GM12892 (cell line): Measurements from ENCODE around the gene TMCC3. TPM values are rescaled to one million over a fixed set of nuclear protein-coding genes. Genes with fewer than 3 reads are reported as not detected.
"Not testable (repeated sequence)": the region's sequence is repeated elsewhere in the genome, so short reads cannot be mapped to it uniquely, and the experiment has no call there.

Experiments used
- DNase-seq: peaks from one replicate; pipeline ENCODE4 v3.0.0; 2011; ENCODE audit not compliant: insufficient read length
- FAIRE-seq: peaks from 2 replicates; lab custom pipeline; 2011; peaks lifted over from hg19 to GRCh38; lab: Jason Lieb, UNC
- POLR2A ChIP-seq: IDR thresholded peaks from 2 replicates; pipeline ENCODE4 v1.6.1; 2011; ENCODE audit warnings: low read depth, low read length, control low read depth
- POLR2AphosphoS5 ChIP-seq: IDR thresholded peaks from 2 replicates; pipeline ENCODE4 v1.6.1; 2011; ENCODE audit warnings: low read depth, low read length, control low read depth
- TAF1 ChIP-seq: IDR thresholded peaks from 2 replicates; pipeline ENCODE4 v1.6.1; 2011; ENCODE audit warnings: low read depth, mild to moderate bottlenecking, control low read depth, low read length, borderline replicate concordance
- polyA plus RNA-seq: library from polyadenylated mRNA; unstranded; fragments of >200 nt; gene quantifications from one replicate; pipeline ENCODE4 v1.2.1, GENCODE V29; 2012; ENCODE audit warnings: missing spikeins, inconsistent platforms; ENCODE audit not compliant: missing spikeins

Gene TMCC3
- 16.0 TPM for polyA plus RNA-seq

GRCh38 chr12:94650143-94651056, at the start of gene TMCC3:
Gene TMCC3 (minus strand): TSS chr12:94650557. CDS start chr12:94650430, 127 bp downstream.
- DNase-seq (peak; percentile 64), FAIRE-seq (peak; percentile 80)
- TF ChIP-seq TAF1, result no peak
- no peak for TF ChIP-seq POLR2AphosphoS5
- no peak for TF ChIP-seq POLR2A

DNA sequence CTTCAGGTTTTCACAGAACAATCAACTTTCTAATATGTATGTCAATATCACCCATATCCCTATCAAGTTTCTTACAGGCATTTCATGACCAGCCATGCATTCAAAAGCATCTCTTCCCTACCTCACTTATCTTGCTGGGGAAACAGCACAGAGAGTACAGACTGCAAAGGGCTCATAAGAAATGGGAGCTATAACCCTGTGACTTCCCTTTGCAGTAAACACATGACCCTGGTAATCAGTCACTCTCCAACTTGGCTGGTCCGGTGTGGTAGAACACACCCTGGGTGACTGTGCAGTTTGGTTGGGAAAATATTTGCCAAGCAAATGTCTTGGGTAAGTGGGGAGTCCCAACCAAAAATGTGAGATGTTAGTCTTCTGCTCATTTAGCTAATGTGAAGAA, 49.4 kb upstream of the TMCC3 start:
- TF ChIP-seq TAF1, result no peak
- TF ChIP-seq POLR2AphosphoS5, result no peak
- TF ChIP-seq POLR2A, result no peak
- DNase-seq (no peak), FAIRE-seq (no peak)

DNA sequence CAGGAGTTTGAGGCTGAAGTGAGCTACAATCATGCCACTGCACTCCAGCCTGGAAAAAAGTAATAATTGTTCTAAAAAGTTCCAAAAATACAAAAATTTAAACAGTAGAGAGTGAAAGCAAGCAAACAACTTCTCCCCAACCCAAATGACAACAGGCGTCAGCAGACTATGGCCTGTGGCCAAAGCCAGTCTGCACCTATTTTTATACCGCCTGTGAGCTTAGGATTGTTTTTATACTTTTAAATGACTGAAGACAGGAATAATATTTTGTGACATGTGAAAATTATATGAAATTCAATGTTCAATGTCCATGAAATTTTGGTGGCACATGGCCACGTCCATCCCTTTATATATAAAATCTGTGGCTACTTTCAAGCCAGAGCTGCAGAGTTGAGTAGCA, 48.2 kb upstream of the TMCC3 start:
- DNase-seq, result no peak
- TF ChIP-seq POLR2AphosphoS5, result no peak
- no peak for TF ChIP-seq TAF1
- TF ChIP-seq POLR2A, result no peak
- no peak for FAIRE-seq

DNA sequence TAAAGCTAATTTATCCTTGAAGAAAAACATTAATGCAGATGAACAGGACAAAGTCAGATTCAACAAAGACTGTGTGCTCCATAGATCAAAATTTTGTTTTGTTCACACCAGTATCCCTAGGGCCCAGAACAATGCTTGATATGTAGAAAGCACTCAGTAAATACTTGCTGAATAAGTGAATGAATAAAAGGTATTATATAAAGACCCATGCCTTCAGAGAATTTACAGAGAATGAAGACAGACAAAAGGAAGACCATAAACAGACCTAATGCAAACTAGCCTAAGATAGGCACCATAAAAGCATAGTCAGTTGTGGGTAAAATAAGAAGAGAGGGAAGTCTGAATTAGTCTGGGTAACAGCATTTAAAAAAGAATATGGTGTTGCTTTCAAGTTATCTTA, 47.3 kb upstream of the TMCC3 start:
- FAIRE-seq, result no peak
- no peak for TF ChIP-seq POLR2A
- TF ChIP-seq POLR2AphosphoS5, result no peak
- no peak for TF ChIP-seq TAF1
- DNase-seq, result no peak

DNA sequence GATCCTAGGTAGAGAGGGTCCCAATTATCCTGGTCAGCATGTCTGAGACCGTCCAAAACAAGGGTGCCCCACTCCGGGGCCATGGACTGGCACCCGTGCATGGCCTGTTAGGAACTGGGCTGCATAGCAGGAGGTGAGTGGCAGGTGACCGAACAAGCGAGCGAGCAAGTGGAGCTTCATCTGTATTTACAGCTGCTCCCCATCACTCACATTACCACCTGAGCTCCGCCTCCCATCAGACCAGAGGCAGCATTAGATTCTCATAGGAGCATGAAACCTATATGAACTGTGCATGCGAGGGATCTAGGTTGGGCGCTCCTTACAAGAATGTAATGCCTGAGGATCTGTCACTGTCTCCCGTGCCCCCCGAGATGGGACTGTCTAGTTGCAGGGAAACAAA, 44.4 kb upstream of the TMCC3 start:
- DNase-seq (no peak), FAIRE-seq (no peak)
- no peak for TF ChIP-seq POLR2AphosphoS5
- TF ChIP-seq POLR2A, result no peak
- TF ChIP-seq TAF1, result no peak

DNA sequence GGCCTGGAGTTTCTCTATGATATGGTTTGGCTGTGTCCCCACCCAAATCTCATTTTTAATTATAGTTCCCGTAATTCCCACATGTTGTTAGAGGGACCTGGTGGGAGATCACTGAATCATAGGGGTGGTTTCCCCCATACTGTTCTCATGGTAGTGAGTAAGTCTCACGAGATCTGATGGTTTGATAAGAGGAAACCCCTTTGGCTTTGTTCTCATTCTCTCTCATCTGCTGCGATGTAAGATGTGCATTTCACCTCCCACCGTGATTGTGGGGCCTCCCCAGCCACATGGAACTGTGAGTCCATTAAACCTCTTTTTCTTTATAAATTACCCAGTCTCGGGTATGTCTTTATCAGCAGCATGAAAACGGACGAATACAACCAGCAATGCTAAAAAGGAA, 42.5 kb upstream of the TMCC3 start:
- not testable (repeated sequence) for DNase-seq
- peak; percentile 9 for FAIRE-seq

- TF ChIP-seq POLR2A (no peak), TAF1 (no peak), POLR2AphosphoS5 (no peak)
- FAIRE-seq (no peak), DNase-seq (no peak)
These were observed 39.9 kb upstream of the TMCC3 start for GRCh38 chr12:94690198-94690771.

GRCh38 chr12:94689646-94690036, 39.3 kb upstream of the TMCC3 start:
- peak; percentile 78 for FAIRE-seq
- TF ChIP-seq POLR2A (no peak), TAF1 (no peak), POLR2AphosphoS5 (no peak)

DNA sequence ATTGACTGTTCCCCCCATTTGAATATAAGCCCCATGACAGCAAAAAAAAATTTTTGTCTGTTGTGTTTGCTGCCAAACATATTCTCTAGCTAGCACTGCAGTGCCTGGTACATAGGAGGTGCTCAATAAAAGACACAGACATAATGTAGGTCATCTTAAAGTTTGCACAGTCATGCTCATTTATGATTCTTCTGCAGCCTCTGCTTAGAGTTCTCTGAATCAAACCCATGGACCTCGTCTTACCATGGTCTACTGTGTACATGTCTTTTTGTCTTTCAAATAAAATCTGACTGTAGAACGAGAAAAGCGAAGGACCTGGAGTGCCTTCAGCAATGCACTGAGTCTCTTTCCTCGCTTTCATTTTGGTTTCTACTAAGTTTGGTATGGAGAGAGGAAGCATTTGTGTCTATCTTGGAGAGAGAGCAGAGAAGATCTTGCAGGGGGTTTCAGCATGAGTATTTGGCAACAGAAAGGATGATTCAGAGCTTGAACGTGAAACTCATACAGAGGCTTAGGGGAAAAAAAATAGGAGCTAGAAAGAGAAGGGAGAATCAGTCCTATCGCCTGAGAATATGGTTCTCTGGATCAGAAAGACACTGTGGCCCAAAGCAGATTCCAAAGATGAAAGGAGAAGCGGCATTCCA, 38.8 kb upstream of the TMCC3 start:
- TF ChIP-seq POLR2A, result no peak
- TF ChIP-seq TAF1, result no peak
- no peak for TF ChIP-seq POLR2AphosphoS5
- FAIRE-seq (peak; percentile 73), DNase-seq (no peak)

More at GRCh38 chr12:94689646-94690036, 39.3 kb upstream of the TMCC3 start:
- no peak for DNase-seq

DNA sequence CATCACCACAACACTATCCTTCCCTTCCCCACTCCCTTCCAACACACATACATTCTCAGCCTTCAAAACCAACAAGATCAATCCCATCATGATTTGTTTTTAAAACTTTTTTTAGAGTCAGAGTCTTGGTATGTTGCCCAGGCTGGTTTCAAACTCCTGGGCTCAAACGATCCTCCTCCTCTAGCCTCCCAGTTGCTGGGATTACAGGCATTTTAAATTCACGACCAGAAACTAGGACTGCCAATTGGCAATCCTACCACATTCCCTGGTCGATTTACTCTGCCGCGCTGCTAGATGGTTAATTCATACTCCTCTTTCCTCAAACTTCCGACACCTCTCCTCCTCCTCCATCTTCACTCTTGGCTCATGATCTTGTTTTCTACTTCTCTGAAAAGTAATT, 37.5 kb upstream of the TMCC3 start:
- TF ChIP-seq POLR2AphosphoS5 (no peak), TAF1 (no peak), POLR2A (no peak)
- no peak for FAIRE-seq
- no peak for DNase-seq

GRCh38 chr12:94686834-94687628, 36.7 kb upstream of the TMCC3 start:
- no peak for FAIRE-seq
- DNase-seq, result no peak
- TF ChIP-seq TAF1, result no peak
- TF ChIP-seq POLR2A, result no peak
- TF ChIP-seq POLR2AphosphoS5, result no peak
